NT2/D1 (cell line): Measurements from ENCODE around the gene ATXN2.
A peak's percentile ranks its signal among the peaks of the same experiment; 100 is the strongest.

Source experiments
- DNase-seq: peaks from one replicate; pipeline ENCODE4 v3.0.0-alpha.2; 2011; ENCODE audit warnings: low read depth, low spot score
- H3K27me3 ChIP-seq: 2 replicates; pipeline ENCODE4 v1.6.0; 2011; ENCODE audit warnings: mild to moderate bottlenecking; ENCODE audit not compliant: insufficient read length, insufficient read depth
- H3K36me3 ChIP-seq: 2 replicates; pipeline ENCODE4 v1.6.1; 2011; ENCODE audit warnings: mild to moderate bottlenecking, low read length, mixed read lengths; ENCODE audit not compliant: insufficient read depth, insufficient read length
- H3K4me1 ChIP-seq: 2 replicates; pipeline ENCODE4 v1.5.1; 2011; ENCODE audit not compliant: insufficient read depth, insufficient read length
- H3K4me3 ChIP-seq: 2 replicates; pipeline ENCODE4 v1.5.1; 2011; ENCODE audit warnings: low read depth; ENCODE audit not compliant: insufficient read length
- H3K9ac ChIP-seq: 2 replicates; pipeline ENCODE4 v1.6.0; 2011; ENCODE audit warnings: low read depth; ENCODE audit not compliant: insufficient read length
- H3K9me3 ChIP-seq: 2 replicates; pipeline ENCODE4 v1.5.1; 2011; ENCODE audit warnings: mild to moderate bottlenecking, low read length; ENCODE audit not compliant: insufficient read depth
- SUZ12 ChIP-seq: IDR thresholded peaks from 2 replicates; pipeline ENCODE4 v1.6.1; 2011; ENCODE audit not compliant: insufficient read length, insufficient read depth; ENCODE audit errors: extremely low read depth
- YY1 ChIP-seq: IDR thresholded peaks from 2 replicates; pipeline ENCODE4 v1.6.1; 2011; ENCODE audit not compliant: insufficient read length, insufficient read depth
- ZNF274 ChIP-seq: IDR thresholded peaks from 2 replicates; pipeline ENCODE4 v1.6.1; 2011; ENCODE audit warnings: mild to moderate bottlenecking, low read depth, low read length

Gene ATXN2

GRCh38 chr12:111451649-111452129 is 147.4 kb downstream of the ATXN2 start:
- TF ChIP-seq ZNF274 (no peak), YY1 (no peak), SUZ12 (no peak)
- no peaks in the 10 kb centered on the region for H3K9me3 ChIP-seq
- peaks cover 3% of the 10 kb centered on the region for H3K4me1 ChIP-seq
- no peak overlapping the region for H3K9ac ChIP-seq
- no peak for DNase-seq
- H3K27me3 ChIP-seq, result no peaks in the 10 kb centered on the region
- no peak overlapping the region for H3K4me3 ChIP-seq
- H3K36me3 ChIP-seq, result peaks cover 90% of the 10 kb centered on the region

GRCh38 chr12:111451232-111451631 is 147.9 kb downstream of the ATXN2 start:
- Histone ChIP-seq H3K9me3 (no peaks in the 10 kb centered on the region), H3K9ac (no peak overlapping the region), H3K27me3 (no peaks in the 10 kb centered on the region), H3K4me3 (no peak overlapping the region), H3K36me3 (peaks cover 94% of the 10 kb centered on the region), H3K4me1 (peaks cover 5% of the 10 kb centered on the region)
- DNase-seq, result no peak
- TF ChIP-seq SUZ12 (no peak), ZNF274 (no peak), YY1 (no peak)

GRCh38 chr12:111450676-111451075 is 148.4 kb downstream of the ATXN2 start:
- peaks cover 94% of the 10 kb centered on the region for H3K36me3 ChIP-seq
- H3K9ac ChIP-seq, result no peak overlapping the region
- H3K9me3 ChIP-seq, result no peaks in the 10 kb centered on the region
- H3K4me1 ChIP-seq, result peaks cover 6% of the 10 kb centered on the region
- no peak overlapping the region for H3K4me3 ChIP-seq
- no peaks in the 10 kb centered on the region for H3K27me3 ChIP-seq
- TF ChIP-seq ZNF274 (no peak), YY1 (no peak), SUZ12 (no peak)
- DNase-seq, result no peak

- Histone ChIP-seq H3K9me3 (no peaks in the 10 kb centered on the region), H3K9ac (peak overlapping the region; percentile 9), H3K36me3 (peaks cover 91% of the 10 kb centered on the region), H3K4me3 (no peak overlapping the region), H3K27me3 (no peaks in the 10 kb centered on the region), H3K4me1 (peaks cover 20% of the 10 kb centered on the region)
- TF ChIP-seq ZNF274 (no peak), SUZ12 (no peak), YY1 (no peak)
- no peak for DNase-seq
Measured at GRCh38 chr12:111448846-111449790, 150.0 kb downstream of the ATXN2 start.

- H3K9me3 ChIP-seq, result no peaks in the 10 kb centered on the region
- H3K9ac ChIP-seq, result no peak overlapping the region
- no peak for DNase-seq
- peaks cover 20% of the 10 kb centered on the region for H3K4me1 ChIP-seq
- H3K36me3 ChIP-seq, result peaks cover 89% of the 10 kb centered on the region
- H3K4me3 ChIP-seq, result no peak overlapping the region
- no peaks in the 10 kb centered on the region for H3K27me3 ChIP-seq
- TF ChIP-seq YY1 (no peak), ZNF274 (no peak), SUZ12 (no peak)
Measured at GRCh38 chr12:111448266-111448830, 150.8 kb downstream of the ATXN2 start.

GRCh38 chr12:111447571-111448265 is 151.4 kb downstream of the ATXN2 start:
- Histone ChIP-seq H3K4me3 (no peak overlapping the region), H3K27me3 (no peaks in the 10 kb centered on the region), H3K9ac (no peak overlapping the region), H3K36me3 (peaks cover 93% of the 10 kb centered on the region), H3K4me1 (peaks cover 26% of the 10 kb centered on the region), H3K9me3 (no peaks in the 10 kb centered on the region)
- TF ChIP-seq ZNF274 (no peak), SUZ12 (no peak), YY1 (no peak)
- no peak for DNase-seq
